Measurements from ENCODE around the gene MSLN.

MSLN gene

DNA sequence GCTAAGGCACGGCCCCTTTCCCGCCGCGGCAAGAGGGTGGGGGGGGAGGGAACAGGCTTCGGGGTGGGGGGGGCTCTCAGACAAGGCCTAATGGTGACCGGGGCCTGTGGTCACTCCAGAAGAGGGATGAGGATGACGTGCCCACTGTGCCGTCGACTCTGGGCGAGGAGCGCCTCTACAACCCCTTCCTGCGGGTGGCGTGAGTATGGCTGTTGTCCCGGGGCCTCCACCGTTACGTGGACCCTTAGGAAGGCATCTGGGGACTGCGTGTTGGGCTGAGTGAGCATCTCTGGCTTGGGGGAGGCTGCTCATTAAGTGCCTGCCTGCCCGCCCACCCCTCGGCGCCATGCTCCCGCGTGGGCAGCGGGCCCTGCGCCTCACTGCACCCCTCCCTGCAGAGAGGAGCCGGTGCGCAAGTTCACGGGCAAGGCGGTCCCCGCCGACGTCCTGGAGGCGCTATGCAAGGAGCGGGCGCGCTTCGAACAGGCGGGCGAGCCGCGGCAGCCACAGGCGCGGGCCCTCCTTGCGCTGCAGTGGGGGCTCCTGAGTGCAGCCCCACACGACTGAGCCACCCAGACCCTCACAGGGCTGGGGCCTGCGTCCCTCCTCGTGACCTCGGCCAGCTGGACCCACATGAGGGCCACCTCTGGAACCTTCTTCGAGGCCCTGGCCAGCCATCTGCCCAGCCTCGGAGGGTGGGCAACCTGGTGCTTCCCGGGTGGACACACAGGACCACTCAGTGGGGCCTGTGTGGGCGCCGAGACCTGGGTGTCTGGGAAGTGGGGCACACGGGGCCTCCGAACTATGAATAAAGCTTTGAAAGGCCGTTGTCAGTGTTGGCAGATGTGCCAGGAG, 31.4 kb upstream of the MSLN start:
- TF ChIP-seq, protein P1, sequence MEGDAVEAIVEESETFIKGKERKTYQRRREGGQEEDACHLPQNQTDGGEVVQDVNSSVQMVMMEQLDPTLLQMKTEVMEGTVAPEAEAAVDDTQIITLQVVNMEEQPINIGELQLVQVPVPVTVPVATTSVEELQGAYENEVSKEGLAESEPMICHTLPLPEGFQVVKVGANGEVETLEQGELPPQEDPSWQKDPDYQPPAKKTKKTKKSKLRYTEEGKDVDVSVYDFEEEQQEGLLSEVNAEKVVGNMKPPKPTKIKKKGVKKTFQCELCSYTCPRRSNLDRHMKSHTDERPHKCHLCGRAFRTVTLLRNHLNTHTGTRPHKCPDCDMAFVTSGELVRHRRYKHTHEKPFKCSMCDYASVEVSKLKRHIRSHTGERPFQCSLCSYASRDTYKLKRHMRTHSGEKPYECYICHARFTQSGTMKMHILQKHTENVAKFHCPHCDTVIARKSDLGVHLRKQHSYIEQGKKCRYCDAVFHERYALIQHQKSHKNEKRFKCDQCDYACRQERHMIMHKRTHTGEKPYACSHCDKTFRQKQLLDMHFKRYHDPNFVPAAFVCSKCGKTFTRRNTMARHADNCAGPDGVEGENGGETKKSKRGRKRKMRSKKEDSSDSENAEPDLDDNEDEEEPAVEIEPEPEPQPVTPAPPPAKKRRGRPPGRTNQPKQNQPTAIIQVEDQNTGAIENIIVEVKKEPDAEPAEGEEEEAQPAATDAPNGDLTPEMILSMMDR (IDR thresholded peaks at IDR 0.05) = no peak

DNA sequence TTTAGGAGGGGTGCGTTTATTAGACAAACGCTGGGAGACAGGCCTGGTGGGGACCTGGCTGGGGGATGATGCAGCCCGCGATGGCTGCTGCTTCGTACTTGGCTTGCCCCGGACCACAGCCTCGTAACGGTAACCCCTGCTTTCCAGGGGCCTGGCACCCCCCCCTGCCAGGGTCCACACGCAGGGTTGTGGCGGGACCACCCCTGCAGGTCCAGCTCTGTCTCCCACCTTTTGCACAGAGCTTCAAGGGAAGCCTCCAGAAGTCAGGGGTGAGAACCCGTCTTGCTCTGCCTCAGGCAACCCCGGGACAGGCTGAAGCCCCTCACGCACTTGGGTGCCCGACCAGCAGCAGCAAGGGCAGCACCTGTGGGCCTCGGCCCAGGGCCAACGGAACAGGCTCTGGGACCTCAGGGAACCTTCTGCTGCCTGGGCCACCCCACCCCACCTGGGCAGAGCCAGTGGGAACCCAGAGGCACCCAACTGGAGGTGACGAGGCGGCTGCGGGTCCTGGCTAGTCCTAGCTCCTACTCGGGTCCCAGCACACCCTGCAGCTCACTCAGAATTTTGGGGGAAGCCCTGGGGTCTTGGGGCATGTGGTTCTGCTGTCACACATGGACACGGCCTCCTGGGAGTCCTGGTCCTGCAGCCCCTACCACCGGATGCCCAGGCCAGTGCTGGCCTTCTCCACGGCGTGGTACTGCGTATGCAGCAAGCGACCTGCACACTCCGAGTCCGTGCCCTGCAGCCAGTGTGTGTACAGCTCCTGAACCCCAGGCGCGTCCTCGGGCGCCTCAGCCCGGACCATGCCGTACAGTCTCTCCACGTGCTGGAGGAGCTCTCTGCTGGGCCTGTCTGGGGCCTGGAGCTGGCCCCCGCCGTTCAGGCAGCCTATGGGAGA, 30.5 kb upstream of the MSLN start:
- TF ChIP-seq, protein P1 (IDR thresholded peaks at IDR 0.05) = no peak

DNA sequence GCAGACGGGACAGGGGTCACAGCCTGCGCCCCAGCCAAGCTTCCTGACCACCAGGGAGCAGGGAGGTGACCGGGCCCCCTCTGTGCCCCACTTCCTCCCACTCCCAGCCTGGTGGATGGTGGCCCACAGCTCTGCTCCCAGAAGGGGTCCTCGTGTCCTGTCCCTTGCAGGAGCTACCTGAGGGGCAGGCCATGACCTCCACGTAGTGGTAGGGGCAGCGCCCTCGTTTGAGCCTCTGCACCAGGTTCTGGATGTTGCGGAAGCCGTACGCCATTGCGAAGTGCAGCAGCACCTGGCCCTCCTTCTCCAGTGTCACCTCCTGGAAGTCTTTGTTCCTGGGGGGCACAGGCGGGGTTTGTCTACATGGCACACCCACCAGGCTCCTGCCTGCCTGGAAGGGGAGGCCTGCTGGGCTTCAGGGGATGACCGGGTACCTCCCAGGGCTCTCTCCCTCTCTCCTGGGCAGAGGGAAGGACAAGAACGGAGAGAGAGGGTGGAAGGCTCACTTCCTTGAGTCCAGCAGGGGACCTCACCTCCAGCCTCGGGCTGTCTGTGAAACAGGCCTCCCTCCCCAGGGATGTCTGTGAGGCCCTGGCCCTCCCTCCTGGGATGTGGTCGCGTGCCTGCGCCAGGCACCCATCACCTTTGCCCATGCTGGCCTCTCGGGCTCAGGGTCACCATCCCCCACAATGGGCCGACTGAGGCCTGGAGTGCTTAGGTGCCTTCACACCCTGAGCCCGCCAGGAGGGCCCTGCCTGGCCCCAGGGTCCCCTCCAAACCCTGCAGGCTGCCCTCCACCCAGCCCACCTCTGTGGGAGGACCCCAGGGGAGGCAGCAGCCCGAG, 29.6 kb upstream of the MSLN start:
- TF ChIP-seq, protein P1 (IDR thresholded peaks at IDR 0.05) = no peak

DNA sequence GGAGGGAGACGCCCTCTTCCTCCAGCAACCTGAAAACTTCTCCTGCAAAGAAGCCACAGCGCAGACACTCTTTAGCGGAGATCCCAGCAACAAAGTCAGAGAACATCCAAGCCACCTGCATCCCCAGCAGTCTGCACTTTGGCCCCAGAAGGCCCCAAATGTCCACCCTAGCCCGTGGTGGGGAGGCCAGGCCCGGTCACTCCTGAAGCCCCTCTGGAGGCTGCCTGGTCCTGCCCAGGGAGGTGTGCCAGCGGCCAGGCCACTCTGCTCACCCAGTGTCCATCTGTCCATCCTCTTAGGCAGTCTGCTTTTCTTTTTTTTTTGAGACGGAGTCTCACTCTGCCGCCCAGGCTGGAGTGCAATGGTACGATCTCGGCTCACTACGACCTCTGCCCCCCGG, 28.2 kb upstream of the MSLN start:
- TF ChIP-seq, protein P1 (IDR thresholded peaks at IDR 0.05) = no peak

DNA sequence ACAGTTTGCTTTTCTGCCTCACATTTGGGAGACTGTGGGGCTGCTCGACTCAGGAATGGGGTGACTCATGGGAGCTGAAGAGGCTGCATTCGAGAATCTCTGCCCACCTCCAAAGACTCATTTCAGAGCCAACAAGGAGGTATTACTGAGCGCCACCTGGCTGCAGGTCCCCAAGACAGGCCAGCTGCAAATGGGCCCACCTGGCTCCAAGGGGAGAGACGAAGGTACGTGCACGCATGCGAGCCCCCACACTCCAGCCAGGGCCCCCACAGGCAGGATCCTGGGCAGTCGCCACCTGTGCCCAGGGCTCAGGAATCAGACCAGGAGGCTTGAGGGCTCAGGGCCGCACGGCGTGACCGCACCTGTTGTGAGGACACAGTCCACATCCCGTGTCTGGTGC, 27.6 kb upstream of the MSLN start:
- TF ChIP-seq, protein P1 (IDR thresholded peaks at IDR 0.05) = no peak

DNA sequence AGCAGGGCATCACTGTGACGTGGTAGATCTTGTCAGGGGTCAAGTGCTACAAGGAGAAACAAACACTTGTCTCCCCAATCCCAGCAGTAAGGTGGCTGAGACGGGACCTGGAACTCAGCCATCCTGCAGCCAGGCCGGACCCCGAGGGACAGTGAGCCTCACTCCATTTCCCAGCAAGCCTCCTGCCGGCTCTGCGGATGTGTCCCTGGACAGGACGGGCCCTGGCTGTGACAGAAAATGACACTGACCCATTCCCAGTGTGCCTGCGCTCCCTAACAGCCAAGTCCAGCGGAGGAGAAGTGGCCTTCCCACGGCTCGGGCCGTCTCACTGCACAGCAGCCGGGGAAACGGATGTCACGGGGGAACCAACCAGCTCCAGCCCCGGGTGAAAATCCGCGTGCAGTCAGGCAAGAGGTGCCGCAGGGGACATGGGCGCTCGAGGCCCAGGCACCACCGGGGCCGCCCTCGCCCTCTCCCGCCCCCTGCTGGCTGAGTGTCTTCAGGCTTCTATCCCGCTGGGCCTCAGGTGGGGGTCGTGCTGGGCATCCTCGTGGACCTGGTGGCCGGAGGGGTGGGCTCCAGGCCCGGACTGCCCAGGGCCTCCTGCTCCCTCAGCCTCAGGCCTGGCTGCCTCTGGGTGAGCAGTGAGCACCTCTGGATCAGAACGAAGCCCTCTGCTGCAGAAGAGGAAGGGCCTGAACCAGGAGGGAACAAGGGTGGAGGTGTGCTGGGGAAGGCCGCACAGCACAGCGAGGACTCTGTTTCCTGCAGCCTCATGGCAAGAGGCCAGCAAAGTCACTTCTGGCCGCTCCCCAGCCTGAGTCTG, 26.9 kb upstream of the MSLN start:
- TF ChIP-seq, protein P1 (IDR thresholded peaks at IDR 0.05) = no peak
